Thoracic aorta (tissue), 2 donors: Measurements from ENCODE around the gene HOXC11. TPM values are rescaled to one million over a fixed set of nuclear protein-coding genes. Genes with fewer than 3 reads are reported as not detected.

Source experiments
- ATAC-seq: fragments of 150-250 bp; one replicate; pipeline ENCODE4 v1.8.0; 2017; ENCODE audit warnings: low read depth; ENCODE audit not compliant: insufficient number of reproducible peaks, low FRiP score
- DNase-seq: peaks from one replicate; pipeline ENCODE4 v3.0.0-alpha.2; 2020; ENCODE audit warnings: low spot score
- H3K27ac ChIP-seq, 2 donors: fragments of 200-600 bp; sonication (generic); 1 replicate in 1 of 2; 2 replicates in 1 of 2; pipeline ENCODE4 v1.5.1; 2016; ENCODE audit warnings: mild to moderate bottlenecking in 2 of 2, moderate library complexity in 2 of 2
- H3K27me3 ChIP-seq: fragments of 200-600 bp; sonication (generic); replicated peaks from 2 replicates; pipeline ENCODE4 v1.6.0; 2016; ENCODE audit warnings: mild to moderate bottlenecking; ENCODE audit not compliant: insufficient read depth
- H3K36me3 ChIP-seq: fragments of 200-600 bp; sonication (generic); one replicate; pipeline ENCODE4 v1.5.1; 2016
- H3K4me1 ChIP-seq, 2 donors: fragments of 200-600 bp; sonication (generic); 1 replicate in 1 of 2; 2 replicates in 1 of 2; pipeline versions ENCODE4 v1.5.1 to v1.6.0; 2016; ENCODE audit warnings: low read depth in 2 of 2, mild to moderate bottlenecking in 1 of 2; ENCODE audit not compliant: control insufficient read depth in 1 of 2
- H3K4me3 ChIP-seq: fragments of 200-600 bp; sonication (generic); 2 replicates; pipeline ENCODE4 v1.5.1; 2016; ENCODE audit warnings: mild to moderate bottlenecking
- H3K9me3 ChIP-seq: fragments of 200-600 bp; sonication (generic); 2 replicates; pipeline ENCODE4 v1.5.1; 2016
- total RNA-seq, 2 donors: library from RNA; depleted of rRNA; stranded (reverse); fragments of >200 nt; gene quantifications; one replicate each; pipeline versions ENCODE4 v1.1.0 to v1.2.3, GENCODE V29; 2016
- TF ChIP-seq, protein P1 (sequence below): fragments of 200-600 bp; sonication (generic); IDR thresholded peaks from one replicate; pipeline ENCODE4 v1.5.1; 2019; ENCODE audit warnings: antibody characterized with exemption

HOXC11 gene
- total RNA-seq, 2 donors from 2014 or later = not detected

- no peaks in the 10 kb centered on the region for H3K36me3 ChIP-seq
- H3K27me3 ChIP-seq = peaks cover 39% of the 10 kb centered on the region
- ATAC-seq = no peak
- no peak for DNase-seq
- H3K4me3 ChIP-seq = no peak overlapping the region
- H3K9me3 ChIP-seq = no peaks in the 10 kb centered on the region
- TF ChIP-seq, protein P1, sequence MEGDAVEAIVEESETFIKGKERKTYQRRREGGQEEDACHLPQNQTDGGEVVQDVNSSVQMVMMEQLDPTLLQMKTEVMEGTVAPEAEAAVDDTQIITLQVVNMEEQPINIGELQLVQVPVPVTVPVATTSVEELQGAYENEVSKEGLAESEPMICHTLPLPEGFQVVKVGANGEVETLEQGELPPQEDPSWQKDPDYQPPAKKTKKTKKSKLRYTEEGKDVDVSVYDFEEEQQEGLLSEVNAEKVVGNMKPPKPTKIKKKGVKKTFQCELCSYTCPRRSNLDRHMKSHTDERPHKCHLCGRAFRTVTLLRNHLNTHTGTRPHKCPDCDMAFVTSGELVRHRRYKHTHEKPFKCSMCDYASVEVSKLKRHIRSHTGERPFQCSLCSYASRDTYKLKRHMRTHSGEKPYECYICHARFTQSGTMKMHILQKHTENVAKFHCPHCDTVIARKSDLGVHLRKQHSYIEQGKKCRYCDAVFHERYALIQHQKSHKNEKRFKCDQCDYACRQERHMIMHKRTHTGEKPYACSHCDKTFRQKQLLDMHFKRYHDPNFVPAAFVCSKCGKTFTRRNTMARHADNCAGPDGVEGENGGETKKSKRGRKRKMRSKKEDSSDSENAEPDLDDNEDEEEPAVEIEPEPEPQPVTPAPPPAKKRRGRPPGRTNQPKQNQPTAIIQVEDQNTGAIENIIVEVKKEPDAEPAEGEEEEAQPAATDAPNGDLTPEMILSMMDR = no peak
- peaks cover 0 to 8% of the 10 kb centered on the region in 2 donors for H3K4me1 ChIP-seq
- H3K27ac ChIP-seq = no peak overlapping the region
Measured at GRCh38 chr12:53963434-53964314, 9.3 kb upstream of the HOXC11 start.

DNA sequence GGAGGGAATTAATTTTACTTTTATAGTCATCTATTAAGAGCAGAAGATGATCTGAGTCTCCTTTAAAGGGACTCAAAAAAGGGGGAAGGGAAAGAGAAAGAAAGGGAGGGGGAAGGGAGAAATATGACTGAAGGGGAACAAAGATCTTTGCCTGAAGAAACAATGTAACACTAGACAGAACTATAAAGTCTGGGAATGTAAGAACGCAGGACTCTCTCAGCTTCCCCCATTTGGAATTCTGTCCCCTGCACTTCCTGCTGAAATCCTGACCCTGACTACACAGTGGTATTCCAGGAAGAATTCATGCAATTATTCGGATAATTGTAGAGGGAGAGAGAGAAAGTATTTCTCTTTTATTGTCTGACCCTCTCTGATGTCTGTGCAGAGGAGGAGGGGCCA, 8.6 kb upstream of the HOXC11 start:
- H3K27ac ChIP-seq = peak overlapping the region in 1 of 2 donors; percentile 6
- H3K27me3 ChIP-seq = peaks cover 38% of the 10 kb centered on the region
- H3K4me1 ChIP-seq = peaks cover 0 to 8% of the 10 kb centered on the region in 2 donors

GRCh38 chr12:53965281-53966084, 7.4 kb upstream of the HOXC11 start:
- DNase-seq = no peak
- Histone ChIP-seq H3K36me3 (no peaks in the 10 kb centered on the region), H3K4me3 (no peak overlapping the region), H3K27ac (no peak overlapping the region), H3K9me3 (no peaks in the 10 kb centered on the region), H3K27me3 (peaks cover 39% of the 10 kb centered on the region), H3K4me1 (peaks cover 0 to 8% of the 10 kb centered on the region in 2 donors)
- TF ChIP-seq, protein P1 = no peak
- no peak for ATAC-seq

More for the DNA sequence above, 8.6 kb upstream of the HOXC11 start:
- Histone ChIP-seq H3K4me3 (no peak overlapping the region), H3K9me3 (no peaks in the 10 kb centered on the region), H3K36me3 (no peaks in the 10 kb centered on the region)
- DNase-seq (no peak), ATAC-seq (no peak)
- TF ChIP-seq, protein P1 = no peak

DNA sequence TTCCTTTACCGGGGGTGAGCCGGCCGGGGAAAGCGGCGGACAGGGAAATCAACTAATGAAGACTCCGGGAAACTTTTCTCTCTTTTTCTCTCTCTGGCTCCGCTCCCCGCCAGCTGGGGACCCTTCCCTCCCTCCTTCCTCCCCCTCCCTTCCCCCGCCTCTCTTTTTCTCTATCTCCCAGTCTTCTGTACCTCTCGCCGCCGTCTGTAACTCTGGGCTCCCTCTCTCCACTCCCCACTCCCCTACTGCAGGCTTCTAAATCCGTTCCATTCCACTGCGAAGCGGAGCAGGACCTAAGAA, 6.9 kb upstream of the HOXC11 start:
- peaks cover 0 to 6% of the 10 kb centered on the region in 2 donors for H3K4me1 ChIP-seq
- DNase-seq (no peak), ATAC-seq (no peak)
- no peaks in the 10 kb centered on the region for H3K9me3 ChIP-seq
- H3K4me3 ChIP-seq = no peak overlapping the region
- peaks cover 42% of the 10 kb centered on the region for H3K27me3 ChIP-seq
- H3K27ac ChIP-seq = no peak overlapping the region
- H3K36me3 ChIP-seq = no peaks in the 10 kb centered on the region
- TF ChIP-seq, protein P1 = no peak
